HepG2 (cell line): ENCODE measurements around the gene C19orf38.

ENCODE experiments used
- HDAC6 ChIP-seq: fragments of 200-600 bp; sonication (generic); IDR thresholded peaks from 2 replicates; pipeline ENCODE4 v1.7.0; 2017; ENCODE audit warnings: mild to moderate bottlenecking, antibody characterized with exemption, low read length, low read depth
- KDM1A ChIP-seq: IDR thresholded peaks from 2 replicates; pipeline ENCODE4 v1.6.1; 2016; ENCODE audit warnings: missing compliant biosample characterization
- YY1 ChIP-seq: IDR thresholded peaks from 2 replicates; pipeline ENCODE4 v1.6.1; 2011; ENCODE audit warnings: low read length, low read depth, moderate library complexity, mild to moderate bottlenecking; ENCODE audit not compliant: insufficient read depth, insufficient replicate concordance

GRCh38 chr19:10835089-10835753, 13.0 kb upstream of the C19orf38 start:
- TF ChIP-seq HDAC6 (no peak), YY1 (no peak), KDM1A (CRISPR knock-in tag) (no peak)
